HCT116 (cell line): ENCODE results near the gene USP31. TPM values are rescaled to one million over a fixed set of nuclear protein-coding genes. Genes with fewer than 3 reads are reported as not detected.
"Not testable (repeated sequence)": the region's sequence is repeated elsewhere in the genome, so short reads cannot be mapped to it uniquely, and the experiment has no call there.

ENCODE experiments used
- ATAC-seq: fragments of 200-7000 bp; cut with Tn5 transposase; 2 replicates; pipeline ENCODE4 v1.9.1; 2020; ENCODE audit warnings: mild to moderate bottlenecking, moderate library complexity
- BruUV-seq: library from RNA; stranded (reverse); fragments of 400-500 nt; replicated peaks from 2 replicates; lab custom pipeline; 2021; lab: Mats Ljungman, UMichigan
- CTCF ChIA-PET: fragments of 300-600 bp; sonication (Branson Sonifier 250); formaldehyde crosslinking; loops from one replicate; lab custom pipeline; 2021; ENCODE audit warnings: antibody characterized with exemption; lab: Charles Lee
- POLR2A ChIA-PET: fragments of 300-600, 350-600 bp; sonication (Branson Sonifier 250); formaldehyde crosslinking; loops from one replicate; lab custom pipeline; 2021; ENCODE audit warnings: antibody characterized with exemption; lab: Charles Lee
- RAD21 ChIA-PET, 2 experiments: fragments of 300-600 bp; sonication (Branson Sonifier 250); formaldehyde crosslinking; loops; one replicate each; lab custom pipeline; 2023; ENCODE audit warnings: low total read pairs in 2 of 2; ENCODE audit not compliant: uncharacterized antibody in 2 of 2, unreplicated experiment in 2 of 2, low non-redundant PET in 1 of 2; lab: Charles Lee
- DNase-seq: peaks from one replicate; pipeline ENCODE4 v3.0.0-alpha.2; 2010; ENCODE audit warnings: low read depth, low spot score
- H2AFZ ChIP-seq: fragments of 200-600 bp; shearing (Covaris generic), sonication (generic); 2 replicates; pipeline ENCODE4 v1.6.1; 2017; ENCODE audit warnings: low read depth, mixed run types, mixed read lengths, antibody characterized with exemption, low read length; ENCODE audit not compliant: poor library complexity, severe bottlenecking
- H3K27ac ChIP-seq: 2 replicates; pipeline ENCODE4 v1.5.1; 2012; ENCODE audit warnings: low read depth, low read length
- H3K27me3 ChIP-seq: fragments of 200-600 bp; sonication (generic); 2 replicates; pipeline ENCODE4 v1.6.1; 2016; ENCODE audit warnings: mixed run types, low read length, mixed read lengths; ENCODE audit not compliant: insufficient read depth
- H3K36me3 ChIP-seq, 2 experiments: fragments of 200-500 bp in 1 of 2; fragments of 200-600 bp in 1 of 2; sonication (Bioruptor generic) in 1 of 2; sonication (generic) in 1 of 2; 2 replicates each; pipeline versions ENCODE4 v1.5.1 to v1.6.1; 2014 to 2016; ENCODE audit warnings: low read length in 2 of 2, inconsistent platforms in 1 of 2, mixed read lengths in 1 of 2, mixed run types in 1 of 2; ENCODE audit not compliant: insufficient read depth in 2 of 2, control insufficient read depth in 1 of 2
- H3K4me1 ChIP-seq, 2 experiments: fragments of 200-600 bp in 1 of 2; sonication (generic) in 1 of 2; 2 replicates each; pipeline versions ENCODE4 v1.5.1 to v1.6.1; 2012 to 2017; ENCODE audit warnings: low read length in 2 of 2, inconsistent platforms in 1 of 2, mild to moderate bottlenecking in 1 of 2, mixed read lengths in 1 of 2, mixed run types in 1 of 2, moderate library complexity in 1 of 2; ENCODE audit not compliant: insufficient read depth in 2 of 2, control insufficient read depth in 1 of 2
- H3K4me2 ChIP-seq: fragments of 200-600 bp; sonication (generic); 2 replicates; pipeline ENCODE4 v1.6.1; 2017; ENCODE audit warnings: mixed run types, low read length, mixed read lengths
- H3K4me3 ChIP-seq, 2 experiments: fragments of 200-600 bp in 1 of 2; sonication (generic) in 1 of 2; replicated peaks in 1 of 2; 2 replicates each; pipeline ENCODE4 v1.5.1; 2011 to 2016; ENCODE audit warnings: low read length in 2 of 2, control low read depth in 1 of 2, low read depth in 1 of 2, mild to moderate bottlenecking in 1 of 2, mixed read lengths in 1 of 2, mixed run types in 1 of 2
- H3K79me2 ChIP-seq: fragments of 200-600 bp; sonication (generic); 2 replicates; pipeline ENCODE4 v1.6.1; 2017; ENCODE audit warnings: mild to moderate bottlenecking, mixed run types, low read length, moderate library complexity, mixed read lengths; ENCODE audit not compliant: insufficient read depth
- H3K9ac ChIP-seq: fragments of 200-600 bp; sonication (generic); 2 replicates; pipeline ENCODE4 v1.6.1; 2016; ENCODE audit warnings: low read length, mixed read lengths
- H3K9me2 ChIP-seq: fragments of 200-600 bp; sonication (generic), shearing (Covaris generic); 2 replicates; pipeline ENCODE4 v1.6.1; 2017; ENCODE audit warnings: mixed run types, mild to moderate bottlenecking, moderate library complexity; ENCODE audit not compliant: insufficient read depth
- H3K9me3 ChIP-seq, 2 experiments: fragments of 200-500 bp in 1 of 2; fragments of 200-600 bp in 1 of 2; sonication (Bioruptor generic) in 1 of 2; sonication (generic) in 1 of 2; 2 replicates each; pipeline ENCODE4 v1.6.1; 2014 to 2017; ENCODE audit warnings: low read length in 2 of 2, mixed read lengths in 2 of 2, inconsistent platforms in 1 of 2, low read depth in 1 of 2, mild to moderate bottlenecking in 1 of 2, mixed run types in 1 of 2, moderate library complexity in 1 of 2; ENCODE audit not compliant: control insufficient read depth in 1 of 2, insufficient read depth in 1 of 2
- H4K20me1 ChIP-seq: fragments of 200-600 bp; sonication (generic), shearing (Covaris generic); 2 replicates; pipeline ENCODE4 v1.6.1; 2017; ENCODE audit warnings: mixed run types, mild to moderate bottlenecking, moderate library complexity; ENCODE audit not compliant: insufficient read depth
- CTCF ChIP-seq, 3 experiments: fragments of 200-600 bp in 1 of 3; sonication (generic) in 1 of 3; IDR thresholded peaks in 2 of 3; conservative IDR thresholded peaks in 1 of 3; 2 replicates each; pipeline ENCODE4 v1.5.1; 2012 to 2017; ENCODE audit warnings: low read depth in 2 of 3, low read length in 2 of 3, antibody characterized with exemption in 1 of 3, borderline replicate concordance in 1 of 3, control low read depth in 1 of 3, mild to moderate bottlenecking in 1 of 3, mixed read lengths in 1 of 3, mixed run types in 1 of 3, moderate library complexity in 1 of 3; ENCODE audit not compliant: insufficient read depth in 1 of 3
- EGR1 ChIP-seq: IDR thresholded peaks from 2 replicates; pipeline ENCODE4 v1.6.1; 2012; ENCODE audit warnings: low read depth
- EZH2phosphoT487 ChIP-seq: fragments of 200-600 bp; IDR thresholded peaks from 2 replicates; pipeline ENCODE4 v1.6.1; 2018; ENCODE audit warnings: antibody characterized with exemption, borderline replicate concordance
- RAD21 ChIP-seq: IDR thresholded peaks from 2 replicates; pipeline ENCODE4 v1.6.1; 2012; ENCODE audit warnings: low read depth, mild to moderate bottlenecking
- ZFX ChIP-seq: fragments of 450-650 bp; IDR thresholded peaks from 2 replicates; pipeline ENCODE4 v1.6.1; 2017
- intact Hi-C: fragments of 100-400 bp; cut with micrococcal nuclease; formaldehyde crosslinking; loops from 2 replicates; pipeline ENCODE4 v1.10.0; 2022
- total RNA-seq: library from RNA; stranded (reverse); gene quantifications from one replicate; pipeline ENCODE4 v1.2.1, GENCODE V29; 2021; ENCODE audit not compliant: unreplicated experiment

The USP31 gene
- total RNA-seq, 1 experiment from 2014 or later = 12.2 TPM

GRCh38 chr16:23096450-23096849 lies 52.8 kb downstream of the USP31 start:
- H3K4me1 ChIP-seq, H4K20me1 ChIP-seq, H3K4me3 ChIP-seq, POLR2A ChIA-PET, ATAC-seq, H2AFZ ChIP-seq, H3K79me2 ChIP-seq, intact Hi-C loops, H3K9me3 ChIP-seq, H3K36me3 ChIP-seq, BruUV-seq, H3K4me2 ChIP-seq, H3K9ac ChIP-seq, H3K27ac ChIP-seq, H3K9me2 ChIP-seq, H3K27me3 ChIP-seq, DNase-seq, CTCF ChIA-PET, RAD21 ChIA-PET: not testable (repeated sequence)

- H4K20me1 ChIP-seq, H3K9me2 ChIP-seq, H3K4me3 ChIP-seq, H3K4me2 ChIP-seq, DNase-seq, intact Hi-C loops, H3K27me3 ChIP-seq, H2AFZ ChIP-seq, H3K27ac ChIP-seq, ATAC-seq, H3K79me2 ChIP-seq, POLR2A ChIA-PET, RAD21 ChIA-PET, H3K9ac ChIP-seq, H3K4me1 ChIP-seq, H3K9me3 ChIP-seq, CTCF ChIA-PET, H3K36me3 ChIP-seq, BruUV-seq: not testable (repeated sequence)
These were observed 55.1 kb downstream of the USP31 start for GRCh38 chr16:23094136-23094535.

GRCh38 chr16:23092801-23093117 lies 56.5 kb downstream of the USP31 start:
- TF ChIP-seq CTCF (IDR thresholded peaks at IDR 0.05 in 2 of 3, conservative IDR thresholded peaks at IDR 0.05 in 1 of 3; ENCODE audit: borderline replicate concordance in 1 of 3, insufficient read depth in 1 of 3, low read depth in 2 of 3, low read length in 2 of 3) (no peak), ZFX (no peak), EZH2phosphoT487 (no peak), EGR1 (no peak), RAD21 (no peak)
- intact Hi-C loops = no loop called here
- no peak overlapping the region for H3K4me3 ChIP-seq
- H3K36me3 ChIP-seq = 0 out of 4 replicates have a peak, but pooled peaks cover 0 to 3% of the 10 kb centered on the region in 2 experiments
- ATAC-seq (no peak), DNase-seq (no peak)
- POLR2A ChIA-PET = no interaction called here
- no peak overlapping the region for H2AFZ ChIP-seq
- no peak overlapping the region for H3K27ac ChIP-seq
- RAD21 ChIA-PET = no interaction called here
- H3K4me2 ChIP-seq = no peak overlapping the region
- H4K20me1 ChIP-seq = no peaks in the 10 kb centered on the region
- H3K9ac ChIP-seq = no peak overlapping the region
- H3K79me2 ChIP-seq = no peaks in the 10 kb centered on the region
- H3K4me1 ChIP-seq = no peaks in the 10 kb centered on the region
- CTCF ChIA-PET = no interaction called here
- H3K27me3 ChIP-seq = no peaks in the 10 kb centered on the region
- no TSS peak for BruUV-seq
- H3K9me3 ChIP-seq = no peaks in the 10 kb centered on the region
- no peaks in the 10 kb centered on the region for H3K9me2 ChIP-seq
